ENCODE measurements around the gene SAT2.

The SAT2 gene

GRCh38 chr17:7579834-7580603 lies 47.6 kb downstream of the SAT2 start:
- Histone ChIP-seq H2BK5ac (ENCODE audit: low read depth, low read length, poor library complexity) (no peak overlapping the region), H2AK5ac (ENCODE audit: low read length) (no peak overlapping the region), H3K9ac (ENCODE audit: low read length) (no peak overlapping the region), H3K27me3 (ENCODE audit: insufficient read depth, low read length) (no peaks in the 10 kb centered on the region), H3K79me1 (ENCODE audit: low read length) (peaks cover 16% of the 10 kb centered on the region), H2BK12ac (ENCODE audit: low read length) (no peak overlapping the region), H3K4me1 (ENCODE audit: control insufficient read depth in 1 of 2, insufficient read depth in 2 of 2, low read length in 2 of 2) (peaks cover 11 to 13% of the 10 kb centered on the region in 2 experiments), H4K12ac (ENCODE audit: low read depth, low read length) (peak overlapping the region; percentile 9), H3K27ac (ENCODE audit: low read depth, low read length) (peak overlapping the region; percentile 4), H3K9me3 (ENCODE audit: insufficient read depth, low read depth, low read length) (peaks cover 2% of the 10 kb centered on the region), H3K79me2 (ENCODE audit: control insufficient read depth, insufficient read depth, low read length, poor library complexity) (peaks cover 8% of the 10 kb centered on the region), H3K4me2 (ENCODE audit: low read length) (no peak overlapping the region), H3K14ac (ENCODE audit: low read length) (no peak overlapping the region), H3K18ac (ENCODE audit: low read length) (no peak overlapping the region), H3K36me3 (ENCODE audit: control insufficient read depth in 1 of 2, insufficient read depth in 2 of 2, low read length in 2 of 2) (peaks cover 29 to 46% of the 10 kb centered on the region in 2 experiments), H3K4ac (ENCODE audit: low read depth, low read length) (no peak overlapping the region), H2BK120ac (ENCODE audit: insufficient read depth, low read length, poor library complexity) (no peak overlapping the region), H3K23ac (ENCODE audit: low read length) (no peak overlapping the region), H2AFZ (ENCODE audit: insufficient read depth, low read length, poor library complexity) (no peak overlapping the region), H3K4me3 (ENCODE audit: low read depth, low read length) (no peak overlapping the region), H4K91ac (ENCODE audit: low read depth, low read length) (no peak overlapping the region), H4K8ac (ENCODE audit: low read depth, low read length) (peak overlapping the region; percentile 15)
- peak in 1 of 2 donors; percentile 30 for DNase-seq
- WGBS (ENCODE audit: extremely low coverage, insufficient coverage, insufficient read length): no CpG with 5 or more reads among the region's 12 CpGs

- no peak within 1 kb of the TSS for H2BK12ac ChIP-seq (ENCODE audit: low read length)
Measured at GRCh38 chr17:7579001-7579833, 48.4 kb downstream of the SAT2 start, which contains the start of gene CD68. TSS of gene CD68 (plus strand) at chr17:7579638. CDS start at chr17:7579678, 40 bp downstream.

GRCh38 chr17:7577327-7578199 lies 50.1 kb downstream of the SAT2 start:
- H4K12ac ChIP-seq (ENCODE audit: low read depth, low read length): no peak overlapping the region
- H2BK5ac ChIP-seq (ENCODE audit: low read depth, low read length, poor library complexity): no peak overlapping the region
- no peak overlapping the region for H4K91ac ChIP-seq (ENCODE audit: low read depth, low read length)
- peaks cover 8% of the 10 kb centered on the region for H3K79me1 ChIP-seq (ENCODE audit: low read length)
- no peak for DNase-seq
- H3K4me1 ChIP-seq (ENCODE audit: control insufficient read depth in 1 of 2, insufficient read depth in 2 of 2, low read length in 2 of 2): peaks cover 2 to 11% of the 10 kb centered on the region in 2 experiments
- H2AK5ac ChIP-seq (ENCODE audit: low read length): no peak overlapping the region
- H3K4me3 ChIP-seq (ENCODE audit: low read depth, low read length): no peak overlapping the region
- no peak overlapping the region for H3K4me2 ChIP-seq (ENCODE audit: low read length)
- peaks cover 14% of the 10 kb centered on the region for H3K79me2 ChIP-seq (ENCODE audit: control insufficient read depth, insufficient read depth, low read length, poor library complexity)
- H3K18ac ChIP-seq (ENCODE audit: low read length): no peak overlapping the region
- H3K27me3 ChIP-seq (ENCODE audit: insufficient read depth, low read length): no peaks in the 10 kb centered on the region
- H3K9ac ChIP-seq (ENCODE audit: low read length): no peak overlapping the region
- no peak overlapping the region for H3K14ac ChIP-seq (ENCODE audit: low read length)
- H3K4ac ChIP-seq (ENCODE audit: low read depth, low read length): no peak overlapping the region
- no peak overlapping the region for H2AFZ ChIP-seq (ENCODE audit: insufficient read depth, low read length, poor library complexity)
- H3K36me3 ChIP-seq (ENCODE audit: control insufficient read depth in 1 of 2, insufficient read depth in 2 of 2, low read length in 2 of 2): peaks cover 39 to 59% of the 10 kb centered on the region in 2 experiments
- peaks cover 4% of the 10 kb centered on the region for H3K9me3 ChIP-seq (ENCODE audit: insufficient read depth, low read depth, low read length)
- H3K27ac ChIP-seq (ENCODE audit: low read depth, low read length): no peak overlapping the region
- no peak overlapping the region for H2BK120ac ChIP-seq (ENCODE audit: insufficient read depth, low read length, poor library complexity)
- H3K23ac ChIP-seq (ENCODE audit: low read length): no peak overlapping the region
- no CpG with 5 or more reads among the region's 17 CpGs for WGBS (ENCODE audit: extremely low coverage, insufficient coverage, insufficient read length)
- no peak overlapping the region for H2BK12ac ChIP-seq (ENCODE audit: low read length)
- H4K8ac ChIP-seq (ENCODE audit: low read depth, low read length): no peak overlapping the region

More at GRCh38 chr17:7579001-7579833, 48.4 kb downstream of the SAT2 start, which contains the start of gene CD68:
- no peaks in the 10 kb centered on the region for H3K27me3 ChIP-seq (ENCODE audit: insufficient read depth, low read length)
- H3K27ac ChIP-seq (ENCODE audit: low read depth, low read length): peak within 1 kb of the TSS; percentile 4
- H4K91ac ChIP-seq (ENCODE audit: low read depth, low read length): no peak within 1 kb of the TSS
- H3K18ac ChIP-seq (ENCODE audit: low read length): no peak within 1 kb of the TSS
- peak; percentile 88 to 93 for DNase-seq
- H2BK5ac ChIP-seq (ENCODE audit: low read depth, low read length, poor library complexity): no peak within 1 kb of the TSS
- H3K4me3 ChIP-seq (ENCODE audit: low read depth, low read length): no peak within 1 kb of the TSS
- H4K8ac ChIP-seq (ENCODE audit: low read depth, low read length): peak within 1 kb of the TSS; percentile 15
- no peak within 1 kb of the TSS for H3K9ac ChIP-seq (ENCODE audit: low read length)
- H4K12ac ChIP-seq (ENCODE audit: low read depth, low read length): peak within 1 kb of the TSS; percentile 9
- H3K4me2 ChIP-seq (ENCODE audit: low read length): no peak within 1 kb of the TSS
- H2AFZ ChIP-seq (ENCODE audit: insufficient read depth, low read length, poor library complexity): no peak within 1 kb of the TSS
- no peak within 1 kb of the TSS for H2BK120ac ChIP-seq (ENCODE audit: insufficient read depth, low read length, poor library complexity)
- H3K9me3 ChIP-seq (ENCODE audit: insufficient read depth, low read depth, low read length): peaks cover 2% of the 10 kb centered on the region
- no CpG with 5 or more reads among the region's 7 CpGs for WGBS (ENCODE audit: extremely low coverage, insufficient coverage, insufficient read length)
- H3K4ac ChIP-seq (ENCODE audit: low read depth, low read length): no peak within 1 kb of the TSS
- peaks cover 9 to 15% of the 10 kb centered on the region in 2 experiments for H3K4me1 ChIP-seq (ENCODE audit: control insufficient read depth in 1 of 2, insufficient read depth in 2 of 2, low read length in 2 of 2)
- H3K14ac ChIP-seq (ENCODE audit: low read length): no peak within 1 kb of the TSS
- no peak within 1 kb of the TSS for H2AK5ac ChIP-seq (ENCODE audit: low read length)
- H3K79me2 ChIP-seq (ENCODE audit: control insufficient read depth, insufficient read depth, low read length, poor library complexity): peaks cover 6% of the 10 kb centered on the region
- H3K36me3 ChIP-seq (ENCODE audit: control insufficient read depth in 1 of 2, insufficient read depth in 2 of 2, low read length in 2 of 2): peaks cover 34 to 54% of the 10 kb centered on the region in 2 experiments
- H3K79me1 ChIP-seq (ENCODE audit: low read length): peaks cover 12% of the 10 kb centered on the region
- no peak within 1 kb of the TSS for H3K23ac ChIP-seq (ENCODE audit: low read length)

GRCh38 chr17:7576432-7576937 lies 51.1 kb downstream of the SAT2 start:
- H2AK5ac ChIP-seq (ENCODE audit: low read length): no peak overlapping the region
- H3K79me2 ChIP-seq (ENCODE audit: control insufficient read depth, insufficient read depth, low read length, poor library complexity): peaks cover 14% of the 10 kb centered on the region
- H3K9ac ChIP-seq (ENCODE audit: low read length): no peak overlapping the region
- H3K27me3 ChIP-seq (ENCODE audit: insufficient read depth, low read length): no peaks in the 10 kb centered on the region
- H3K4me3 ChIP-seq (ENCODE audit: low read depth, low read length): no peak overlapping the region
- H2BK5ac ChIP-seq (ENCODE audit: low read depth, low read length, poor library complexity): no peak overlapping the region
- H4K91ac ChIP-seq (ENCODE audit: low read depth, low read length): no peak overlapping the region
- H4K8ac ChIP-seq (ENCODE audit: low read depth, low read length): no peak overlapping the region
- no peak overlapping the region for H4K12ac ChIP-seq (ENCODE audit: low read depth, low read length)
- H3K18ac ChIP-seq (ENCODE audit: low read length): no peak overlapping the region
- no CpG with 5 or more reads among the region's 14 CpGs for WGBS (ENCODE audit: extremely low coverage, insufficient coverage, insufficient read length)
- peaks cover 12% of the 10 kb centered on the region for H3K79me1 ChIP-seq (ENCODE audit: low read length)
- H3K23ac ChIP-seq (ENCODE audit: low read length): no peak overlapping the region
- DNase-seq: no peak
- no peak overlapping the region for H3K27ac ChIP-seq (ENCODE audit: low read depth, low read length)
- H3K4ac ChIP-seq (ENCODE audit: low read depth, low read length): no peak overlapping the region
- no peak overlapping the region for H3K4me2 ChIP-seq (ENCODE audit: low read length)
- H3K4me1 ChIP-seq (ENCODE audit: control insufficient read depth in 1 of 2, insufficient read depth in 2 of 2, low read length in 2 of 2): peaks cover 2 to 15% of the 10 kb centered on the region in 2 experiments
- peaks cover 4% of the 10 kb centered on the region for H3K9me3 ChIP-seq (ENCODE audit: insufficient read depth, low read depth, low read length)
- H3K14ac ChIP-seq (ENCODE audit: low read length): no peak overlapping the region
- H2BK12ac ChIP-seq (ENCODE audit: low read length): no peak overlapping the region
- peaks cover 39 to 59% of the 10 kb centered on the region in 2 experiments for H3K36me3 ChIP-seq (ENCODE audit: control insufficient read depth in 1 of 2, insufficient read depth in 2 of 2, low read length in 2 of 2)
- H2AFZ ChIP-seq (ENCODE audit: insufficient read depth, low read length, poor library complexity): no peak overlapping the region
- no peak overlapping the region for H2BK120ac ChIP-seq (ENCODE audit: insufficient read depth, low read length, poor library complexity)

All from trophoblast cell (in vitro differentiated cells and primary cell).